Parathyroid adenoma (tissue), 2 donors: ENCODE measurements around the gene OPN1LW.
"Not testable (repeated sequence)": the region's sequence is repeated elsewhere in the genome, so short reads cannot be mapped to it uniquely, and the experiment has no call there.

Experiments used
- H2AFZ ChIP-seq: fragments of 300-600 bp; sonication (generic); one replicate; pipeline ENCODE4 v1.7.0; 2017; ENCODE audit warnings: antibody characterized with exemption, mild to moderate bottlenecking
- H3K27ac ChIP-seq: fragments of 300-600 bp; sonication (generic); one replicate; pipeline ENCODE4 v1.7.0; 2017
- H3K27me3 ChIP-seq: fragments of 300-600 bp; sonication (generic); one replicate; pipeline ENCODE4 v1.7.0; 2017; ENCODE audit warnings: low read length; ENCODE audit not compliant: control insufficient read depth, insufficient read depth
- H3K36me3 ChIP-seq: fragments of 300-600 bp; sonication (generic); one replicate; pipeline ENCODE4 v1.7.0; 2017; ENCODE audit warnings: low read length; ENCODE audit not compliant: control insufficient read depth, insufficient read depth
- H3K4me1 ChIP-seq: fragments of 300-600 bp; sonication (generic); one replicate; pipeline ENCODE4 v1.7.0; 2017; ENCODE audit warnings: control low read depth
- H3K4me2 ChIP-seq: fragments of 300-600 bp; sonication (generic); one replicate; pipeline ENCODE4 v1.7.0; 2017; ENCODE audit warnings: low read length
- H3K4me3 ChIP-seq: fragments of 300-600 bp; sonication (generic); one replicate; pipeline ENCODE4 v1.7.0; 2017; ENCODE audit warnings: low read depth, low read length
- H3K79me2 ChIP-seq: fragments of 300-600 bp; sonication (generic); one replicate; pipeline ENCODE4 v1.7.0; 2017; ENCODE audit warnings: control low read depth
- H3K9ac ChIP-seq: fragments of 300-600 bp; sonication (generic); one replicate; pipeline ENCODE4 v1.7.0; 2017; ENCODE audit warnings: mild to moderate bottlenecking
- H3K9me3 ChIP-seq: fragments of 300-600 bp; sonication (generic); one replicate; pipeline ENCODE4 v1.7.0; 2017; ENCODE audit warnings: low read length; ENCODE audit not compliant: control insufficient read depth
- donor health status: primary hyperparathyroidism.

OPN1LW gene

GRCh38 chrX:154157207-154157606, 13.2 kb downstream of the OPN1LW start:
- H3K4me3 ChIP-seq, H3K27me3 ChIP-seq, H3K4me2 ChIP-seq, H3K79me2 ChIP-seq, H3K27ac ChIP-seq, H2AFZ ChIP-seq, H3K4me1 ChIP-seq, H3K9ac ChIP-seq, H3K36me3 ChIP-seq, H3K9me3 ChIP-seq: not testable (repeated sequence)

- not testable (repeated sequence) for H3K27me3 ChIP-seq, H3K9me3 ChIP-seq, H3K36me3 ChIP-seq, H3K27ac ChIP-seq, H3K79me2 ChIP-seq, H2AFZ ChIP-seq, H3K4me1 ChIP-seq, H3K4me2 ChIP-seq, H3K4me3 ChIP-seq, H3K9ac ChIP-seq
Observed at GRCh38 chrX:154159345-154159744, 15.3 kb downstream of the OPN1LW start.

- H3K4me3 ChIP-seq, H3K9ac ChIP-seq: not testable (repeated sequence)
Observed at GRCh38 chrX:154164902-154165301, 20.9 kb downstream of the OPN1LW start.

GRCh38 chrX:154168384-154168783, 24.3 kb downstream of the OPN1LW start:
- H3K4me1 ChIP-seq, H3K36me3 ChIP-seq, H3K4me2 ChIP-seq, H3K27ac ChIP-seq, H3K4me3 ChIP-seq, H3K9me3 ChIP-seq, H2AFZ ChIP-seq, H3K27me3 ChIP-seq, H3K9ac ChIP-seq, H3K79me2 ChIP-seq: not testable (repeated sequence)

More at GRCh38 chrX:154164902-154165301, 20.9 kb downstream of the OPN1LW start:
- not testable (repeated sequence) for H3K4me2 ChIP-seq, H3K27ac ChIP-seq, H3K4me1 ChIP-seq, H3K27me3 ChIP-seq, H3K36me3 ChIP-seq, H3K9me3 ChIP-seq, H3K79me2 ChIP-seq, H2AFZ ChIP-seq

- H3K27ac ChIP-seq, H3K9ac ChIP-seq, H3K4me2 ChIP-seq, H3K4me3 ChIP-seq, H3K4me1 ChIP-seq, H3K79me2 ChIP-seq, H3K36me3 ChIP-seq, H2AFZ ChIP-seq, H3K9me3 ChIP-seq, H3K27me3 ChIP-seq: not testable (repeated sequence)
Observed at GRCh38 chrX:154172535-154172943, 28.5 kb downstream of the OPN1LW start.

GRCh38 chrX:154174356-154174755, 30.3 kb downstream of the OPN1LW start:
- not testable (repeated sequence) for H3K4me2 ChIP-seq, H3K9ac ChIP-seq

GRCh38 chrX:154182296-154182695, 38.3 kb downstream of the OPN1LW start, which contains the start of gene OPN1MW:
TSS of gene OPN1MW (plus strand) at chrX:154182596. CDS start at chrX:154182678, 82 bp downstream.
- not testable (repeated sequence) for H3K4me3 ChIP-seq, H3K9me3 ChIP-seq, H3K4me2 ChIP-seq, H3K36me3 ChIP-seq, H3K4me1 ChIP-seq, H2AFZ ChIP-seq, H3K9ac ChIP-seq, H3K79me2 ChIP-seq, H3K27ac ChIP-seq, H3K27me3 ChIP-seq

More at GRCh38 chrX:154174356-154174755, 30.3 kb downstream of the OPN1LW start:
- H3K27ac ChIP-seq, H3K4me3 ChIP-seq, H2AFZ ChIP-seq, H3K4me1 ChIP-seq, H3K27me3 ChIP-seq, H3K79me2 ChIP-seq, H3K9me3 ChIP-seq, H3K36me3 ChIP-seq: not testable (repeated sequence)

GRCh38 chrX:154183794-154184193, 39.8 kb downstream of the OPN1LW start:
- not testable (repeated sequence) for H3K4me1 ChIP-seq, H3K9me3 ChIP-seq, H3K4me3 ChIP-seq, H3K27me3 ChIP-seq, H3K36me3 ChIP-seq, H3K4me2 ChIP-seq, H3K9ac ChIP-seq, H3K79me2 ChIP-seq, H3K27ac ChIP-seq, H2AFZ ChIP-seq

GRCh38 chrX:154192846-154193245, 48.8 kb downstream of the OPN1LW start:
- not testable (repeated sequence) for H2AFZ ChIP-seq, H3K27me3 ChIP-seq, H3K27ac ChIP-seq, H3K4me1 ChIP-seq, H3K79me2 ChIP-seq, H3K9me3 ChIP-seq, H3K4me3 ChIP-seq, H3K36me3 ChIP-seq, H3K9ac ChIP-seq, H3K4me2 ChIP-seq

GRCh38 chrX:154194316-154194715, 50.3 kb downstream of the OPN1LW start:
- H3K79me2 ChIP-seq, H3K4me3 ChIP-seq, H3K4me1 ChIP-seq, H3K36me3 ChIP-seq, H3K27me3 ChIP-seq, H3K9me3 ChIP-seq, H3K27ac ChIP-seq, H3K4me2 ChIP-seq, H2AFZ ChIP-seq, H3K9ac ChIP-seq: not testable (repeated sequence)

GRCh38 chrX:154196466-154196865, 52.4 kb downstream of the OPN1LW start:
- H3K9me3 ChIP-seq, H3K4me1 ChIP-seq, H3K79me2 ChIP-seq, H3K4me2 ChIP-seq, H3K27ac ChIP-seq, H3K4me3 ChIP-seq, H2AFZ ChIP-seq, H3K36me3 ChIP-seq, H3K27me3 ChIP-seq, H3K9ac ChIP-seq: not testable (repeated sequence)
